ENCODE results near the gene NRG3.

NRG3 gene

DNA sequence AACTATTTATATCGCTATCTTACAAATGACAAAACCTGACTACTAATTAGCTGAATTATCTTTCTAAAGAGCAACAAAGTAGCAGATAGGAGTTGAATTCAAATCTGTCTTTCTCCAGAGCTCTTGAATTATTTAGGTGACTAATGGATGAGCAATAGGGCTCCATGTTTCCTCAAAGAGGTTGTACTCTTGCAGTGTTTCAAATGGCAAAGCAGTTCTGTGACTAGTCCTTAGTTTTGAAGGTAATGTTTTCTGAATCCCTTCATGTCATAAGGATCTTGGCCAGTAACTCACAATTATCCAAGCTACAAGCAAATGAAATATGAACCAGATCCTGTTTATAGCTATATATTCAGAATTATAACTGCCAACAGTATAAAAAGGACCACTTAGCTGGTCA lies 999.7 kb downstream of the NRG3 start:
- no peak for DNase-seq

DNA sequence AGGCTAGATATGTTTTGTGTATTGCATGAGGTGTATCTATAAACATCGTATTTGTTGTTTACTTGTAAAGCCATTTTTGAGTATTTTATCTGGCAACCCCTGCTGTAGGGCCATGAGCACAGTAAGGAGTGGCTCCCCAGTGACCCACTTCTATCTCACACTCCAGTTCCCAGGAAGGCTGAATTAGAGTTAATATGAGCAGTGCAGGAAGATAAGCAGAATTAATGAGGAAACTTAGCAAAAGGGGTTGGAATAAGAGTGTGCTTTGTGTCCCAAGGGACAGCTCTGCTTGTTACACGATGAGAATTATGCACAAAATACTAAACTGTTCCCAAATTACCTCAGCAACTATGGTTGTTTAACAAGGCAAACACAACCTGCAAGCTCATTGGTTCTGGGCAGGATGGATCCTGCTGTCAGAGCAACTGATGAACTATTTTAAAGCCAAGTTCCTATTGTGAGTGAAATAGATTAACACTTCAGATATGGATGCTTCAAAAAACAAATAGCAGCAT lies 1005.8 kb downstream of the NRG3 start:
- DNase-seq = no peak

DNA sequence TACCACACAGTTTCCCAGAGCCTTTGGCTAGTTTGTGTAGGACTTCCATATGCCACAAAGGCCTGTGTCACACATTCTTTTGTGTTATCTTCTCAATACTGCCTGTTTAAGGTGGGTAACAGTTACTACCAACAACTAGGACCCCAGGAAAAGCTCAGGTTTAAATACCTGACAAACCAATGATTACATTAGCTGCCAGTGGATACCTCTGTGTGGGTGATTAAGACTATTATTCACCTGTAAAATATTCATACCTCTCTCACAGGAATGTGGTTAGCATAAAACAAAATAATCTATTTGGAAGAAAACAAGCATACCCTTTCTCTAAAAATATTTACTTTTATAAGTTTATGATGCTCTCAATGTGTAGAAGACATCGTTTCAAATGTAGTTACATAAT lies 1007.7 kb downstream of the NRG3 start:
- DNase-seq = no peak

DNA sequence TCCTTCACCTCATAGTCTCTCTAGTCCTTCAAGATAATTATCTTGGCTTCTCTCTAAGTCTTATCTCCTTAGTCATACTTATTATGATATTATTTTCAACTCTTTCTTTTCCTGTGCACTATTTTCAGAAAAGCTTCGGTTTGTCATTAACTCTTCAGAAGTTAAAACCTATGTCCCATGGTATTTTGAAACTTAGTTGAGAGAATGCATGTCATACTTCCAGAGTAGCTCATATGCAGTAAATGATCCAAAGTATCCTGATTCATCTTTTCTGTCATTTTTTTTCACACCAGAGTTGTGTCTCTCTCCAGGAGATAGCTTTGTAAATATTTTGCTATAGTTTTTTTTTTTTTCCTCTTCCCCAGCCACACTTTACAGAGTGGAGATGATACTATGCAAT lies 1008.6 kb downstream of the NRG3 start:
- DNase-seq = no peak

DNA sequence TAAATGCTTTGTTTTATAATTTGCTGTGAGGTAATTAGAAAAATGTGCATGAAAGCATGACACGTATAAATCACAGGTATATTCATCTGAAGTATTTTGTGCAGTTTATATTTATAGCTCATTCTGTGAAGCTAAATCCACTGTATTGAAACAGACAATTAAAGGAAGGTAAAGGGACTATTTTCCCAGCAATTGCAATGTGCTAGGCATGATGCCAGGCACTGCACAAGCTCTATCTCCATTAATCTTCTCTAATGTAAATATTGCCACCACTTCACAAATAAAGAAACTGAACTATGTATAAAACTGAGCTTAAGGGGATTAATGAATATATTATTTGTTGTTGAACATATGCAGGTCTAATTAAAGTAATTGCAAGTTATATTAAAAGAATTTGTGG lies 1012.5 kb downstream of the NRG3 start:
- no peak for DNase-seq

DNA sequence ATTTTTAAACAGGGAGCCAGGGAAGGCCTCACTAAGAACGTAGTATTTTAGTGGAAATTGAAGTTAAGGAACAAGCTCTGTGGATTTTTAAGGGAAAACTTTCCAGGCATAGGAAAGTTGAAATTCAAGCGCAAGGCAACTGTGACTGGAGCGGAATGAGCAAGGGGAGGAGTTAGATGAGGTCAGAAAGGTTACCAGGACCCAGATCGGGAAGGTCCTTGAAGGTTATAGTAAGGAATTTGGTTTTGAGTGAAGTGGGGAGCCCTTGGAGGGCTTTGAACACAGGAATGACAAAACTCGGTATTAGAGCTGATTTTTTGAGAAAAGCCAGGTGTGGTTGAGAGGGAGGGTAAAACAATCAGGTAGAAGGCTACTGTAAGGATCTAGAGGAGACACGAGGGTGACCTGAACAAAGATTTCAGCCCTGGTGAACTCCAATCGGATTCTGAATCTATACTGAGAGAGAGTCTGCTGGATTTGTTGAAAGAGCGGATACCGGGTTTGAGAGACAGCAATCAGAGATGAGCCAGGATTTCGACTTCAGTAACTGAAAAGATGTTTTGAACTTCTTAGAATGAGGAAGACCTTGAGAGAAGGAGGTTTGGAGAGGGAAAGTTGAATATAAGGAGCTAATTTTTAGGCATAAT lies 1013.9 kb downstream of the NRG3 start:
- no peak for DNase-seq

DNA sequence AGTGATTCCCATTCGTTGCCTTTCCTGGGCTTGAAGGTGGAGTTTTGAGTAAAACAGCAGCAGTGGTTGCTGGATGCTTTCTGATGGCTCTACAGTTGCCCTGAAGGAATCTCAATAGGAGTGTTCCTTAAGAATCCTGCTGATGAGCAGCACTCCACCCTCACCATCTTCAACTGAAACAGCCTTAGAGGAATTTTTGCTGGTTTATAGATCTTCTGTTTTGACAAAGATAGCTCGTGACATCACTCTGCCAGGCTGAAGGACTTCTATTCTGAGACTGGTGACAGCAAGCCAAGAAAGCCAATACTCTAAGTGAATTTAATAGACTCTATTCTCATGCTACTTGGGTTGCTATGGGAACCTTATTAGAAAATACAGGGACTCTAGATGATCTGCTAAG lies 1014.7 kb downstream of the NRG3 start:
- DNase-seq = no peak

DNA sequence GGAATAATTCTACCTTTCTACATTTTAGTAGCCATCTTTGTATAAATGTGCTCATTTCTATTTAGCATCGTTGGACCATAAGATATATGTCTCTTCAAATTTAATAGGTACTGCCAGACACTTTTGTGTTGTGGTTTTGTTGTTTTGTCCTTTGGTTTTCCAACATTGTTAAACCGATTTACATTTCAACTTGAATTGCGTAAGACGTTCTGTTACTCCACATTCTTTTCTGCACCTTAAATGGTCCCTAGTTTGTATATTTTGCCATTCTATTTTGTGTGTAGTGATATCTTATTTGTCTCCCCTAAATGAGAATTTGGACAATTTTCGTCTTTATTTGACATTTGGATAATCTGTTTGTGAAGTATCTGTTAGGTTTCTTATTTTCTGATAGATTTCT lies 1015.6 kb downstream of the NRG3 start:
- DNase-seq = no peak

DNA sequence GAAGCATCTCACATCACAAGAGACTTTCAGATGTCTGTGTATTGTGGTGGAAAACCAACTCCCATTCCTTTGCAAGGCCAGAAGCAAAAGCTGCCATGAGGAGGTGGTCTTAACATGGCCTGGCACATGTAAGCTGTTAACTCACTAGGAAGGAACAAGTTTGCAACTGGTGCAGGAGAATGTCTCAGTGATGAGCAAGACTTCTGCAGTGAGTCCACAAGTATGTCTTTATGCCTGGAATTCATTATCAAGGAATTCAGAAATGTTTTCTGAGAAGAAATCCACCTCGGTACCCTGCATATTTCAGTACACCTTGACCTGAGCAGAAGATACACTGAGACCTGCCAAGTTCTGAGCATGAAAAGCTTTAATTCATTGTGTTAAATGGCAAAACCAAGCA lies 1033.1 kb downstream of the NRG3 start:
- DNase-seq = no peak

DNA sequence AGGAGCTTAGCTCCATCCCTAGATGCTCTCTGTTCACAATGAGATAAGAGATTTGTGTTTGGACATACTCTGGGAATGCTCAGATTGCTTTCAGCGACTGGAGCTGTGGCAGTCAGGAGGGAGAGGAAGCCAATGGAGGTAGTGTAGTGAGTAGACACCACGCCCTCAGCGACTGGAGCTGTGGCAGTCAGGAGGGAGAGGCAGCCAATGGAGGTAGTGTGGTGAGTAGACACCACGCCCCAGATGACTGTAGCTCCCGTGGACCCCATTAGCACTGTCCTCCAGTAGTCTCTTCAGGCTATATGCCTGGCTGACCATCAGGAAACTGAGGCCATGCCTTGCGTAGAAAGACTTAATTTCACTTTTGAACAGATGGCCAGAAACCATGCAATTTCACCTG lies 1033.8 kb downstream of the NRG3 start:
- DNase-seq = no peak

DNA sequence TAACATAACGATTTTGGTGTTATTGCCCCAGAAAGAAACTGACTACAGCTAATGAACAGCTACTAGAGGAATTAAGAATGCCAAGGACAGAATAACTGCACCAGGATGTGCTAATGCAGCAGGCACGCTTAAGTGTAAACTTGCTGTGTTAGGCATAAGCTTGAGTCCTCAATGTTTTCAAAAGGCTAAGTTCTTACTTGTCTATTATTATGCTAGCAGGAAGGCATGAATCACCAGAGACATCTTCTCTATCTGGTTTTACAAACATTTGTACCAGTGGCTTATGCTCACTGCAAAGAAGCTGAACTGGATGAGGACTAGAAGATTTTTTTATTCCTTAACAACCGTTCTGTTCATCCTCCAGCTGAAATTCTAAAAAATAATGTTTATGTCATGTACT lies 1035.3 kb downstream of the NRG3 start:
- no peak for DNase-seq

DNA sequence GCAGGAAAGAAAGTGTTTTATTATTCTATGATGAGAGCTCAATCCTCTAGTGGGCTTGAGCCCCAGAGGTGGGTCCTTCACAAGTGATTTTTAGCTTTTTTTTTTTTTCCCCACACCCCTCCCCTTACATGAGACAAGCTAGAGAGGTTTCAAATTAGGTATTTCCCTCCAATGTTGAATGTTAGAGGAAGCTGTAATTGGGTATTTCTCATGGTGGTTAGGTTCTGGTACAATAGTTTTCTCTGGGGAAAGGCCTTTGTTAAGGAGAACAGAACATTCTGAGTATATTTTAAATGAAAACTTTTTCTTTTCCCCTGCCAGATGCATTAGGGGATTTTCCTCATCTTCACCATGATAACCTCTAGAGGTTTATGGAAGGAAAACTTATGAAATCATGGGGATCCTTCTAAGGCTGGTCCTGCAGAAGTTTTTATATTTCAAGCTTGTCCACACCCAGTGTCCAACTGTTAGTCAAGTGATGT lies 1039.7 kb downstream of the NRG3 start:
- DNase-seq = no peak

DNA sequence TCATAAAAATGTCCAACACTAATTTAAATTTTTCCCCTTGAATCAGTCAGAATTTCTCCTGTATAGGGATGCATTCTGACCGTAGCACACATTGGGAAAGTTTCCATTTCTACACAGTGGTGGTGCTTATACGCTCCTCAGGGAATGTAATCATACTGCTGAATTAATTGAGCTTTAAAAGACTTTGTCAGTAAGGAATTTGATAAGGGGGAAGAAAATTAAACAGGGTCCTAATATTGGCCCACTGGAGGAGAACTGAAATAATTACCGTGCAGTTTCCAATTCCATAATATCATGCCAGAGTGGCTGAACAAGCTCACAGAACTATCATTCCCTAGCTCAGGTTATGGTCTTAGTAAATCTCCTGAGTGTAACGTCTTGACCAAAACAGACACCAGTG lies 1041.9 kb downstream of the NRG3 start:
- DNase-seq = no peak

DNA sequence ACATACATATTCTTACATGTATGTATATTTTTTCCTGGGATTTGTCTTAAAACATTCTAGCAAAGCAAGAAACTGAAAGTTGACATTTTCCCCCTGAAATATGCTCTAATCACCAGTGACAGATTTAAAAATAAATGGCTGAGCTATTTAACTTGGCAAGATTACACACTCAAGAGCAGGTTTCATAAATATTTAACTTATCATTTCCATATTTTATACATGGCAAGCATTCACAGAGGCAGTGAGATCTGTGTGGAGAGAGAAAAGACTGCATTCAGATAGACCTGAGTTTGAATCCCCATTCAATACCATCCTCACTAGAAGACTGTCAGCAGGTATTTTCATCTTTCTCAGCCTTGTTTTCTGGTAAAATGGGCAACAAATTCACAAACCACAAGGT lies 1043.0 kb downstream of the NRG3 start:
- DNase-seq = no peak

DNA sequence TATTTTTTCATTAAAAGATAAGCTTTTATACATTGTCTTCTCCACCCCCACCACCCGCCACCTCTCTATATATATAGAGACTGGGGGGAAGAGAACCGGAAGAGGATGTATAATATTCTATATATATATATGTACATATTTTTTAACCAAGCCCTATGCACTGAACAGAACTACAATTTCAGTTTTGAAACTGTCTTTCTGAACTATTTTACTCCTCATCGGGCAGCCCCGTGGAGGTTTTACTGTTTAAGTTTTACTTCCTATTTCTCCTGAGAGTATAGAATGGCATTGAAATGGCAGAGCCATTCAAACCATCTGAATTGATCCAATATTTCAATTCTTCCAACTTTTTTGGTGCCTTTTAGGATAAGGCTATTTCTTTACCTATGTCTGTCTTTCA lies 1047.1 kb downstream of the NRG3 start:
- no peak for DNase-seq

DNA sequence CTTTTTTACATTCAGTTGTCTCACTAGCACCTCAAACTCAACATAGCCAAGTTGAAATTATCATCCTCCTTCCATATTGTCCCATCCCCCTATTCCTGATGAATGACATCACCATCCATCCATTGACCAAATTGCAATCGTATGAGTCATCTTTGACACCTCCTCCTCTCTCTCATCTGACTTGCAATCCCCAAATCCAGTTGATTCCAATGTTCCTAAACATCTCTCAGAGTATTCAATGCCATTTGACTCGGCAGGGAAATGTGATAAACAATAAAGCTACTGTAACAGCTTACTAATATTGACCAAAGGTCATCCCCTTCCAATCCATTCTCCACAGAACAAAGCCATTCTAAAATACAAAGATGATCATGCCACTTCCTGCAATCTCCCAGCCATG lies 1047.8 kb downstream of the NRG3 start:
- DNase-seq = no peak

DNA sequence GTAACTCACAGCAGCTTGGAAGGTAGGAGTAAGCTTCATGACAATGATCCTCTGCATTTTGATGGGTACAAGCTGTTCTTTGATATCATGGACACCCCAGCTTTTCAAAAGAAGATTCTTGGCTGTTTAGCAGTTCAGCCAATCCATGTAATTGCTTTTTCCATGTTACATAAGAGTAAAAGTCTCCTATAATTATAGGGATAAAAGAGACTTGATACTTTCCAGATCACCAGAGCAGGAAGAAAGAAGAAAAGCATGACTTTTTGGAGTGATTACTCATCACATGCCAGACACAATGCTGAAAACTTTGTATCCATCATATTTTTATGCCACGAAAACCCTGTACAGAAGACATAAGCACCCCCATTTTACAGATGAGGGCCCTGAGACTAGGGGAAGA lies 1049.7 kb downstream of the NRG3 start:
- DNase-seq = no peak

DNA sequence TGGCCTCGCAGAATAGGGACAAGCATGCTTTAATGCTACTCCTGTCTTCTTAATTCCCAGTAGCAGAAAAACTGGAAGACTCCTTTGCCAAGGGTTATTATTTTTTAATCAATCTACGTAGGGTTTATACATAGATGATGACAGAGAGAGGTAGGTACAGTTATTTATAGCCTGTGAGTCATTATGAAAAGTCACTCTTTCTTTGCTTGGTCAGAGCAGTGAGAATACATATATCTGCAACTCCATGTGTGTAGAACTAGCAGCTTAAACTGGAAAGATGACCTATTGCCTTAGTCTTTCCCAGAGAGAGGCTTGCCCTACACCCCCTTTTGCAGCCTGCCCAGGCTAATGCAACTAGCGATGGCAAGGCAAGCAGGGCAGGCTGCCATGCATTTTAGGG lies 1050.6 kb downstream of the NRG3 start:
- no peak for DNase-seq

DNA sequence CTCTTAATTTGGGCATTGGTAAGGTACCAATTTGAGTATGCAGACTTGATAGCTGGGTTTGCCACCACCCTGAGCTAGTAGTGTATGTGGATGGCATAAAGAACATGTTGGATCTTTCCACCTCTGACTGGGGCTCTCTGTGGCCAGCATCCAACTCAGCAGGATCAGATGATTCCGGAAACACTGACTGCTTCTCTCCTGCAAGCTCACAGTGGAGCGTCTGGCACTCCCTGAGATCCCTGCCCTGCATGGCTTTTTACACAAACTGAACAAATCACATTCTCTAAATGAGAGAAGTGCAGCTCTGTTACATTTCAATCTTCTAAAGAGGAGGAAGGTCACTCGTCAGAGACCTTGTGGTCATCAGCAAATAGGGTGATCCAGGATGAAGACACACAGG lies 1057.5 kb downstream of the NRG3 start:
- DNase-seq = no peak

DNA sequence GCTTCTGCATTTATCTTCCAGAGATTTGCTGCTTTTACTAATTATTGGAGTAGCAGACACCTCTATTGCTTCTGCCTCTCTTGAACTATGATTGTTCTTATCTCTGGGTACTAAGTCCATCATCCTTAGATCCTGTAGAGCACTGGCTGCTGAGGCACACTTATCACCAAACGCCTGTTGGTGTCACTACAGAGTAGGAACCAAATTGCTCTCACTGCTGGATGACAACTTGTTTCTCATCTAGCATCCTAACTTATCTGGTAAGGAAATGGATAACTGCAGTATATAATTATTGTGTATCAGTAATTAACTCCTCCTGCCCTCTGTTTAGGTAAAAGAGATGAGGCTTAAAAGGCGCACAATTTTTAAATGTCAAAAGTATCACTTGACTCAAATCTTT lies 1059.4 kb downstream of the NRG3 start:
- DNase-seq = no peak

DNA sequence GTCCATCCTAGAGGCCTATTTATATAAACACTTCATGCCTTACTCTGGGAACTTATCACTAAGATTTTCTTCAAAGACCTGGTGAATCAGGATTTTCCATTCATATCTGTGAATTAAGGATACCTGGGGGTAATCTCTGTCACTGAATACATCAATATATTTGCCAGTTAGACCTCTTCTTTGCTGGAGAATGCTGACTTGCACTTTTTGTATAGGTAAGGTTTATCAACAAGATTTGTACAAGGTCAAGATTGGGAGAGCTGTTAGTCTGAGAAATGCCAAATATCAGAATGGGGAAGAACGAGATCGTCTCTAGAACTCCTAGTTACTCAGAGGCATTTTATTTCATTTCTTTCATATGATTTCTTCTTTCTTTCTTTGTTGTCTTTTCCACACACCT lies 1060.0 kb downstream of the NRG3 start:
- DNase-seq = no peak

DNA sequence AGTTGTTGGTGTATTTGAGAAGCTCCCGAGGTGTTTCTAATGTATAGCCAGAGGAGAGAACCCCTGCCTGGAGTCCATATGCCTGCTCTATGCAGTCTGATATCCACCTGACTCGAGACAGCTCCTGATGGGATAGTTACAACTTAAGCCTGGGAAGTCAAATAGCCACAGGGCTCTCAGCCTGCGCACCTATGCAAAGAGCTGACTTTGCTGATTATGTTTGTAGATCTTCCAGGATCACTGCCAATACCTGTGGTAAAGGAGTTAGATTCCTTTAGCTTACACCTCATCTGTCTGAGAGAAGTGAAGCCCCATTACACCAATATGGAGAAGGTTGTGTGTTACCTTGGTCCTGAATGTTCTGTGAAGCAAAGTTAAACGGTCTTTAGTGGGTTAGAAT lies 1063.3 kb downstream of the NRG3 start:
- no peak for DNase-seq

DNA sequence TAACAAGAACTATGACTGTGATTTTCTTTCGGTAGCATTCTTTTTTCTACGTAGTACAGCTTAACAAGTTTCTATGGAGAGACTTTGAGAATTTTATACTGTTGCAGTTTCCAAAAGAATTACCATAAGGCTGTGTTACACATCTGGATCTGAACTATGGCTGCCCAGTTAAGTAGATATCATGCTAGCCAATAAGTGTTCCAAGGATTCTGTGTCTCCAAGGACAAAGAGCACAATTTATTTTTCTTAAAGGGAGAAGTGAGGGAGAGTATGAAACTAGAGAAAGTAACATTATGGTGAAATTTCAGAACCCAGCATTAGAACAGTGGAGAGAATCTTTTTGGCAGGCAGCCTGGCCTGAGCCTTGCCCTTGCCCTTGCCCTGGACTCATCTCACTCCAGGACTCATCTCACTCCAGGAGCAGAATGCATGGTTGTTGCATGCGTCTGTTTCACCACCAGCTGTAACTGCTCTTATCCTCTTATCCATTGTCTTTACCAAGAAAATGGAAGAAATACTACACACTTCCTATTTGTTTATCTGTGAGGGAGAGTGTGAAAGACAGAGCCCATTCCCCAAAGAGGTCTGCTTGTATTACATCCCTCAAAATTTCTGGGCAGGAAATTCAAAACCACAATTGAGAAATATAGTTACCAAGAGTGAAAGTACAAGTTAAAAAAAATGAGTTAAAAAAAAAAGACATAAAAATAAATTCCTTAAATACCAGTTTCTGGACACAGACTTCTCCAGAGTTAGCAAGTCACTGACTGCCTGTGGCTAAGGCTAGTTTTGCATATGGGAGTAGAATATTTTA lies 1067.5 kb downstream of the NRG3 start:
- no peak for DNase-seq

DNA sequence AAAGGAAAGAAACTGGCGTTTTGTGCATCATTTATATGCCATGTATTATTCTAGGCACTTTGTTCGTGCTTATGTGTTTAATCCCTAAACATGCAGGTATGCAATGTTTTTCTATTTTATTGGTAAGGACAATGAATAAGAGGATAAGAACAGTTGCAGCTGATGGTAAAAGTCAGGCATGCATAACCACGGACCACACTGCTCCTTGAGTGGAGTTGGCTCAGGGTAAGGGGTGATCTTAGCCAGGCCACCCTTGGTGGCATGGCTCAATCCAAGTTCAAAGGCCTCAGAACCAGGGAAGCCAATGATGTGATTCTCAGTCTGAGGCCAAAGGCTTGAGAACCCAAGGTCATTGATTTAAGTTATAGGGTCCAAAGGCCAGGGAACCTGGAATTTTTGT lies 1068.1 kb downstream of the NRG3 start:
- DNase-seq = no peak

All from stimulated activated CD4-positive, alpha-beta T cell treated with anti-CD3 and anti-CD28 coated beads, Interleukin-12 subunit alpha, Interleukin-12 subunit beta, amount 100 ng/mL, for 4 hours (primary cell).